ENCODE results near the gene LRP8. TPM values are rescaled to one million over a fixed set of nuclear protein-coding genes. Genes with fewer than 3 reads are reported as not detected.

Gene LRP8
- total and polyA plus RNA-seq, 9 of the 15 experiments (the other 6 are each of a cell fraction or from before 2014, with no cell fraction given), result 7.1 to 56.1 (median 31.3) TPM

DNA sequence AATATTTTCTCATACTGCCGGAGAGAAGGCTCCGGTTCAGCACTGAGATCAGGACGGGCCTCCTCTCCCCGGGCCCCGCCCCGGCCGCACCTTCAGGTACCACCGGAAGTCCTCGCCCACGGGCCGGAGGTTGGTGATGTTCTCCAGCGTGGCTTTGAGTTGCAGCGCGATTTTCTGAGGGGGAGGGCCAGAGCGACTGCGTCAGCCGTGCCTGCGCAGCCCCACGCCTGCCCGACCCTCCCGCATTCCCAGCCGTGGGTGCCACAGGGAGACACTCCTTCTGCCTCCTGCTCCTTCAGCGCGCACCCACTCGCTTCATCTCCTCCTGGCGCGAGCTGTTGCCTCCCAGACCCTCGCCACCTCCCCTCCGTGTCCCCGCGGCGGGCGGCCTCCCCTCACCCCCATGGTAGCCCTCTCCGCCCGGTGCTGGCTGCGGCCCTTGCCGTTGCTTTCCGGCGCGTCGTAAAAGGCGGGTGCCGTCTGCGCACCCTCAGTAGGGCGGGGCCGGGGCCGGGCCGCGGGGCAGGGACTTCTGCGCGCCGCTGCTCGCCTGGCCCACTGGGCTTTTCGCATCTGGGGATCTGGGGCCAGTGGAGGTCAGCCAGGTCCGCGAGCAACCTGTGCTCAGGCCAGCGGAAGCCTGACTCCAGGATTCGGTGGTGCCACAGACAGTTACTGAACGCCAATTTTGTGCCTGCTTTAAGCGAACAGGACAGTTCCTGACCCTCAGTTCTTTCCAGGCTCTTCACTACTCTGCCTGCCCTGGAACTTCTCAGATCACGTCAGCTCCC lies 107.5 kb downstream of the LRP8 start, which contains the start of gene CZIB (continued):
- TF ChIP-seq, protein P1, sequence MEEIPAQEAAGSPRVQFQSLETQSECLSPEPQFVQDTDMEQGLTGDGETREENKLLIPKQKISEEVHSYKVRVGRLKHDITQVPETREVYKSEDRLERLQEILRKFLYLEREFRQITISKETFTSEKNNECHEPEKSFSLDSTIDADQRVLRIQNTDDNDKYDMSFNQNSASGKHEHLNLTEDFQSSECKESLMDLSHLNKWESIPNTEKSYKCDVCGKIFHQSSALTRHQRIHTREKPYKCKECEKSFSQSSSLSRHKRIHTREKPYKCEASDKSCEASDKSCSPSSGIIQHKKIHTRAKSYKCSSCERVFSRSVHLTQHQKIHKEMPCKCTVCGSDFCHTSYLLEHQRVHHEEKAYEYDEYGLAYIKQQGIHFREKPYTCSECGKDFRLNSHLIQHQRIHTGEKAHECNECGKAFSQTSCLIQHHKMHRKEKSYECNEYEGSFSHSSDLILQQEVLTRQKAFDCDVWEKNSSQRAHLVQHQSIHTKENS (CRISPR knock-in tag; IDR thresholded peaks at IDR 0.05), result no peak
- TF ChIP-seq ZNF445 (CRISPR knock-in tag; IDR thresholded peaks at IDR 0.05; ENCODE audit: low read depth) (no peak), E2F3 (CRISPR knock-in tag; IDR thresholded peaks at IDR 0.05) (0 out of 2 replicates have a peak, but pooled peaks have one; percentile 51), SRSF3 (IDR thresholded peaks at IDR 0.05; ENCODE audit: insufficient read depth, low read length) (no peak; the same call in 1 of the 2 replicates), ID3 (CRISPR knock-in tag; IDR thresholded peaks at IDR 0.05) (no peak), ID3 (tag; IDR thresholded peaks at IDR 0.05) (peak; percentile 71), GTF2E2 (tag; IDR thresholded peaks at IDR 0.05) (peak; percentile 92; the same call in 1 of the 2 replicates), HIVEP1 (CRISPR knock-in tag; IDR thresholded peaks at IDR 0.05) (no peak), ZBTB1 (CRISPR knock-in tag; IDR thresholded peaks at IDR 0.05; ENCODE audit: borderline replicate concordance, low read depth) (no peak; the same call in 1 of the 2 replicates), TAF9B (IDR thresholded peaks at IDR 0.05; ENCODE audit: partially characterized antibody) (peak; percentile 94), SLC30A9 (CRISPR knock-in tag; IDR thresholded peaks at IDR 0.05) (no peak), ZBTB17 (CRISPR knock-in tag; IDR thresholded peaks at IDR 0.05) (peak; percentile 68; the same call in 1 of the 2 replicates), HMG20A (CRISPR knock-in tag; conservative IDR thresholded peaks at IDR 0.05) (no peak), ZNF347 (CRISPR knock-in tag; IDR thresholded peaks at IDR 0.05; ENCODE audit: low read depth) (no peak), KDM1A (IDR thresholded peaks at IDR 0.05) (peak in 1 of 2 experiments; percentile 20; a peak in 1 of 4 replicates), KDM2B (CRISPR knock-in tag; IDR thresholded peaks at IDR 0.05) (no peak), MCM2 (IDR thresholded peaks at IDR 0.05; ENCODE audit: low read depth) (no peak), MITF (IDR thresholded peaks at IDR 0.05) (peak; percentile 51; the same call in 1 of the 2 replicates), KDM5B (IDR thresholded peaks at IDR 0.05; ENCODE audit: insufficient replicate concordance, low read depth, low read length) (peak; percentile 95), TRIM24 (IDR thresholded peaks at IDR 0.05) (peak in 1 of 2 experiments; percentile 48; a peak in 1 of 4 replicates), ZFP1 (CRISPR knock-in tag; IDR thresholded peaks at IDR 0.05) (no peak)
- TF ChIP-seq, protein P2, sequence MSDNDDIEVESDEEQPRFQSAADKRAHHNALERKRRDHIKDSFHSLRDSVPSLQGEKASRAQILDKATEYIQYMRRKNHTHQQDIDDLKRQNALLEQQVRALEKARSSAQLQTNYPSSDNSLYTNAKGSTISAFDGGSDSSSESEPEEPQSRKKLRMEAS (CRISPR knock-in tag; IDR thresholded peaks at IDR 0.05), result peak; percentile 90
- TF ChIP-seq, protein P3, sequence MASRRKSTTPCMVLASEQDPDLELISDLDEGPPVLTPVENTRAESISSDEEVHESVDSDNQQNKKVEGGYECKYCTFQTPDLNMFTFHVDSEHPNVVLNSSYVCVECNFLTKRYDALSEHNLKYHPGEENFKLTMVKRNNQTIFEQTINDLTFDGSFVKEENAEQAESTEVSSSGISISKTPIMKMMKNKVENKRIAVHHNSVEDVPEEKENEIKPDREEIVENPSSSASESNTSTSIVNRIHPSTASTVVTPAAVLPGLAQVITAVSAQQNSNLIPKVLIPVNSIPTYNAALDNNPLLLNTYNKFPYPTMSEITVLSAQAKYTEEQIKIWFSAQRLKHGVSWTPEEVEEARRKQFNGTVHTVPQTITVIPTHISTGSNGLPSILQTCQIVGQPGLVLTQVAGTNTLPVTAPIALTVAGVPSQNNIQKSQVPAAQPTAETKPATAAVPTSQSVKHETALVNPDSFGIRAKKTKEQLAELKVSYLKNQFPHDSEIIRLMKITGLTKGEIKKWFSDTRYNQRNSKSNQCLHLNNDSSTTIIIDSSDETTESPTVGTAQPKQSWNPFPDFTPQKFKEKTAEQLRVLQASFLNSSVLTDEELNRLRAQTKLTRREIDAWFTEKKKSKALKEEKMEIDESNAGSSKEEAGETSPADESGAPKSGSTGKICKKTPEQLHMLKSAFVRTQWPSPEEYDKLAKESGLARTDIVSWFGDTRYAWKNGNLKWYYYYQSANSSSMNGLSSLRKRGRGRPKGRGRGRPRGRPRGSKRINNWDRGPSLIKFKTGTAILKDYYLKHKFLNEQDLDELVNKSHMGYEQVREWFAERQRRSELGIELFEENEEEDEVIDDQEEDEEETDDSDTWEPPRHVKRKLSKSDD (conservative IDR thresholded peaks at IDR 0.05; ENCODE audit: low read length), result no peak

All from K562 (cell line).